Stimulated activated naive CD8-positive, alpha-beta T cell treated with anti-CD3 and anti-CD28 coated beads, Interleukin-15, Interleukin-2, amounts not matched to agents 100 ng/mL and 50 ng/mL, for 24 hours (primary cell): ENCODE results near the gene APBA1.
"Not testable (repeated sequence)": the region's sequence is repeated elsewhere in the genome, so short reads cannot be mapped to it uniquely, and the experiment has no call there.

ENCODE experiments used
- H3K27ac Mint-ChIP-seq: one replicate; pipeline ENCODE4 v1.8.0; 2021; ENCODE audit warnings: mild to moderate bottlenecking, mixed read lengths
- H3K27me3 Mint-ChIP-seq: one replicate; pipeline ENCODE4 v1.8.0; 2021; ENCODE audit warnings: mixed read lengths
- H3K36me3 Mint-ChIP-seq: one replicate; pipeline ENCODE4 v1.8.0; 2021; ENCODE audit warnings: low read depth, mixed read lengths
- H3K4me1 Mint-ChIP-seq: one replicate; pipeline ENCODE4 v1.8.0; 2021; ENCODE audit warnings: low read depth, mixed read lengths
- H3K4me3 Mint-ChIP-seq: one replicate; pipeline ENCODE4 v1.8.0; 2021; ENCODE audit warnings: mild to moderate bottlenecking, mixed read lengths
- H3K9me3 Mint-ChIP-seq: one replicate; pipeline ENCODE4 v1.8.0; 2021; ENCODE audit warnings: mixed read lengths

The APBA1 gene

DNA sequence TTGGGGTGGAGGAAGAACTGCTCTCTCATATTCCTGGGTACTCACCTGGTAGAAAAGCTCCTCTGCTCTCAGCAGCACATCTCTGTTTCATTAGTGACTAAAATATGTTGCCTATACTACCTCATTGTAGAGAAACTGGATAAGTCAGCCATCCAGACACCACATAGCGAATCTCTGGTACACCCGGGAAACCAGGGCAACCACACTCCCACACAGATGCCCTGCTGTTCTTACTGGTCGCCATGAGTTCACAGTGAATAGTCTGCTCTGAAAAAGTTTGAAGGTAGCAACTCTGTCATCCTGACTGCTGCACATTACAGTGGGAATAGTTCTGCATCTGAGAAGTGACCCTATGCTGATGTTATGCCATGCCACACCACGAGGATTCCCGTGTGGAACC is 212.2 kb downstream of the APBA1 start:
- Mint-ChIP-seq H3K9me3 (no peaks in the 10 kb centered on the region), H3K27ac (no peak overlapping the region), H3K36me3 (no peaks in the 10 kb centered on the region), H3K4me3 (no peak overlapping the region), H3K27me3 (no peaks in the 10 kb centered on the region), H3K4me1 (no peaks in the 10 kb centered on the region)

DNA sequence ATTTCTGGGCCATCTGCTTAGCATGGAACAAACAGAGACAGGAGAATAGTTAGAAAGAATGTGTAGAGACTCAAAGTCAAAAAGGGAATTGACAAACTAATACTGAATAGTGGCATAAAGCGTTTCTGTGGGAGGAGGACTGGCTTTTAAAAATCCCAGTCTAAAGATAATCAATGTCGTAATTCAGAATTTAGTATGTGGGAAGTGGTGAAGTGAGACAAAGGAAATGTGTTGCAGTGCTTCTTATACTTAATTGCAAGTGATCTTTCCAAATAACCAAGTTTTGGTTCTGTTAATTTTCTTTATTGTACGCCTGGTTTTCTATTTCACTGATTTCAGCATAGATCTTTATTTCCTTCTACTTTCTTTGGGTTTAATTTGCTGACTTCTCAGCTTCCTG is 214.0 kb downstream of the APBA1 start:
- H3K27me3 Mint-ChIP-seq, result no peaks in the 10 kb centered on the region
- H3K4me1 Mint-ChIP-seq, result no peaks in the 10 kb centered on the region
- H3K36me3 Mint-ChIP-seq, result no peaks in the 10 kb centered on the region
- no peak overlapping the region for H3K4me3 Mint-ChIP-seq
- no peaks in the 10 kb centered on the region for H3K9me3 Mint-ChIP-seq
- H3K27ac Mint-ChIP-seq, result no peak overlapping the region

DNA sequence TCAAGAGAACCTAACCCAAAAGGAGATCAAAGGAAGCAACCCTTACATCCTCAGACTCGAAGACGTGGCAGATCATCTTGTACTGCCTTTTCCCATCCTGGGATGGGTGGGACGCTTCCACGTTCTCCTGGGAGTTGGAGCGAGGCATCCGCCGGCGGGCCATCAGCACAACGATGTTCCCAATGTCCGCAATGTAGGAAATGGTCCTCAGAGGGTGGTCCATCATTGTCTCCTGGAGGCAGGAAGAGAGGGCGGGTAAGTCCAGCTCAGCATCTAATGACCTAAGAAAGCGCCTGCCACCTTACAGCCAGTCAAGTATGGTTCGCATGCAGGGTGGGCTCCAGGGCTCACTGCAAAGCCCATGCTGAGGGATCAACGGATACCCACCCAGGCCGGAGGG is 216.0 kb downstream of the APBA1 start:
- H3K27ac Mint-ChIP-seq, result no peak overlapping the region
- no peak overlapping the region for H3K4me3 Mint-ChIP-seq

DNA sequence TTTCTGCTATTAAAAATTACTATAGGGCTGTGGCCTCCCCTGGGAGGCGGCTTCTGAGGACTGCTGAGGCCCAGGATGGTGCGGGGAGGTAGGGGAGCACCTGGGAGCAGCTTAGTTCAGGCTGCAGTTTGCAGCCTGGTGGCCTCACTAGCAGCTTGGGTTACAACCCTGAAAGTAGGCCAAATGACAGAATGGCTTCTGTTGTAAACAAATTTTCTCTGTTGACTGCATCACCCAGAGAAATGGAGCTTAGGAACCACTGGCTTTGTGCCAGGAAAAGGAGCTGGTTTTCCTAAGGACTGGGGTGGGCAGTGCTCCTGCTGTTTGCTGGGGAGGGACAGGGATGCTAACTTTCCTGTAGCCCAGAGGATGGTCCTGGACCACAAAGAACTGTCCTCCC is 216.9 kb downstream of the APBA1 start:
- Mint-ChIP-seq H3K36me3 (no peaks in the 10 kb centered on the region), H3K4me1 (no peaks in the 10 kb centered on the region), H3K27me3 (no peaks in the 10 kb centered on the region), H3K27ac (no peak overlapping the region), H3K4me3 (no peak overlapping the region), H3K9me3 (no peaks in the 10 kb centered on the region)

More for the DNA sequence above, 216.0 kb downstream of the APBA1 start:
- no peaks in the 10 kb centered on the region for H3K9me3 Mint-ChIP-seq
- no peaks in the 10 kb centered on the region for H3K4me1 Mint-ChIP-seq
- no peaks in the 10 kb centered on the region for H3K36me3 Mint-ChIP-seq
- no peaks in the 10 kb centered on the region for H3K27me3 Mint-ChIP-seq

DNA sequence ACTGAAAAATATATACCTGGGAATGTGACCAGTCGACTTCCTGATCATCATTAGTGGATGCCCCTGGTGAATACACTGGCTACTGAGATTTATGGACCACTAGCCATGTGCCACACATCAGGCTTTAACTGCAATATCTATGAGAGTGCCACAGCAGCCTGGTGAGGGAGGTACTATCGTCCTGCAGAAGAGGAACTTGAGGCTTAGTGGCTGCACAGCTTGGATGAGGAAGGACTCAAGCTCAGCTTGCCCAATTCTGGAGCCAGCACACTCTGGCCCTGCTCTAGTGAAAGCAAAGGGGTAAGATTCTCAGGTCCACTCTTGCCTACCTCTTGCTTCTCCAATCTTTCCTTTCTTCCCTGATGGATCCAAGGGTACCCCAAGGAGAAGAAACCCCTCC is 217.8 kb downstream of the APBA1 start:
- Mint-ChIP-seq H3K36me3 (no peaks in the 10 kb centered on the region), H3K27me3 (no peaks in the 10 kb centered on the region), H3K4me1 (no peaks in the 10 kb centered on the region), H3K9me3 (no peaks in the 10 kb centered on the region), H3K27ac (no peak overlapping the region), H3K4me3 (no peak overlapping the region)

DNA sequence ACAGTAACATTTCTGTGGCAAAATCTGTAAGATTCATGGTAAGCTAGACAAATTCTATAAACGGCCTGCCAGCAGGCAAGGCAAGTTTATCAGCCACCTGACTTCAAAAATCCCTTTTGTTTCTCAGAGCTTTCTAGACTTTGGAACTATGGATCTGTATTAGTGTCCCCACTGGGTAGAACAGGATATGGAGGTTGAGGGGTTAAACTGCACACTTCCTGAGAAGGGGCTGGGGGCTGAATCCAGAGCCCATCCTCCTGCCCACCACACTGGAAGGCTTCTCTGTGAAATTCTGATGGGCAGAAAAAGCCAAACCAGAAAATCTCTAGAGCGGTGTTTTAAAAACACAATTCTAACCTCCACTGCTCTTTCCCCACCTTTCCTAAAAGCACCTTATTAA is 218.4 kb downstream of the APBA1 start:
- H3K4me3 Mint-ChIP-seq, result no peak overlapping the region
- no peak overlapping the region for H3K27ac Mint-ChIP-seq
- no peaks in the 10 kb centered on the region for H3K36me3 Mint-ChIP-seq
- no peaks in the 10 kb centered on the region for H3K4me1 Mint-ChIP-seq
- H3K27me3 Mint-ChIP-seq, result no peaks in the 10 kb centered on the region
- no peaks in the 10 kb centered on the region for H3K9me3 Mint-ChIP-seq

DNA sequence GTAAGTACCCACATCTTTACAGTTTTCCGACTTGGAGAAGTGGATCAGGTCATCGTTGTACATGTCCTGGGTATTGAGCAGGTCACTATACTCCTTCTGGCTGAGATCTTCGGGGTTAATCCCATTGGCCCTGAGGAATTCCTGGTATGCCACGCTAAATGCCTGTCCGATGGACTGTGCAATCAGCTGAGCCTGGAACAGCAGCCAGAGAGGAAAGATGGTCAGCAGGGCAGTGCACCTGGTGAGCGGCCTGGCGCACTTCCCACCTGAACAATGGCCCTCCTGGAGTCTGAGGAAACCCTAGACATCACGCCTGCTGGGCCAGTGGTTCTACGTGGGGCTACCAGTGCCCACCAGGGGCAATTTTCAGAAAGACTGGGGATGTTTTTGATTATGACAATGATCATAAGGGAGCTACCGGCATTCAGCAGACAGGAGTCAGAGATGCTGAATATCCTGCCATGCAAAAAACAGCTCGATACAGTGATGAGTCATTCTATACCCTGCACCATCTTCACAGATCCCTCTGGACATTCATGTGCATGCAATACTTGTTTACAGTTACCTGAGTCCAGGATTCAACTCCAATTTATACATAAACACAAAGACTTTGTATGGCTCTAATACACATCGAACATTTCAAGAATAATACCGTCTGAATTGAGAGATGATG is 219.9 kb downstream of the APBA1 start:
- Mint-ChIP-seq H3K27me3 (no peaks in the 10 kb centered on the region), H3K4me3 (no peak overlapping the region), H3K27ac (no peak overlapping the region), H3K9me3 (no peaks in the 10 kb centered on the region), H3K36me3 (no peaks in the 10 kb centered on the region), H3K4me1 (no peaks in the 10 kb centered on the region)

DNA sequence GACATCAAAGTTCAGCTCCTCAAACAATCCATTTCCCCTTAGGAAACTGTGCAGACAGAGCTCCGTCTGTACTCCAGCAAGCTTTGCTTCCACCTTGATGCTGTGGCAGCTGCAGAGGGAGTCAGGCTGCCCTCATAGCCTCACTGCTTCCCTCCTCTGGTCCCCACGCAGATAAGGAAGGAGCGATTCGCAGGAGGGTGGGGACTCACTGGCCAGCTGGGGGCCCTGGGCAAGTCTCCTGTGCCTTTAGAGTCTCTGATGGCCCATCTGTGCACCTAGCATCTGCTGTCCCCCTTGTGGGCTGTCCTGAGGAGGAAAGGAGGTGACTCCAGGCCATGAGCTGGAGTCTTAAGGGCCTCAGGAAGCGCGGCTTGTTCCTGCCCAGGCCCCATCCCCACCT is 225.7 kb downstream of the APBA1 start:
- no peaks in the 10 kb centered on the region for H3K36me3 Mint-ChIP-seq
- H3K27me3 Mint-ChIP-seq, result no peaks in the 10 kb centered on the region
- H3K4me1 Mint-ChIP-seq, result no peaks in the 10 kb centered on the region
- no peak overlapping the region for H3K27ac Mint-ChIP-seq
- no peaks in the 10 kb centered on the region for H3K9me3 Mint-ChIP-seq
- H3K4me3 Mint-ChIP-seq, result no peak overlapping the region

DNA sequence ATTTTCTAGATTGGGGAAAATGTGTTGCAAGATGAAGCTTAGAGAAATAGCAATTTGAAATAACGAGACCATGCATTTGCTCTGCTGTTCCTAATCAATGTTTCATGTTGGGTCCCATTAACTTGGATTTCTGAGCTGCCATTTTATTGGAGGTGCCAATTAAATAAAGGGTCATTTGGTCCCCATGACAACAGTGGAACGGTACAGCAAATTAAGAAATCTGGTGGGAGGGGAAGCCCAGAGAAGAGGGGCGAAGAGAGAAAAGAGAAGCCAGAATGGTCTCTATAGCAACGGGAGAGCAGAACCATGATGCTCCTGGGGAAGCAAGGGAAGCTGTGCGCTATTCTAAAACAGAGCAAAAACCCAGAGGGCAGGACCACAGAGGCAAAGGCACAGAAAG is 226.9 kb downstream of the APBA1 start:
- Mint-ChIP-seq H3K36me3 (no peaks in the 10 kb centered on the region), H3K27me3 (no peaks in the 10 kb centered on the region), H3K27ac (no peak overlapping the region), H3K4me3 (no peak overlapping the region), H3K9me3 (no peaks in the 10 kb centered on the region), H3K4me1 (no peaks in the 10 kb centered on the region)

DNA sequence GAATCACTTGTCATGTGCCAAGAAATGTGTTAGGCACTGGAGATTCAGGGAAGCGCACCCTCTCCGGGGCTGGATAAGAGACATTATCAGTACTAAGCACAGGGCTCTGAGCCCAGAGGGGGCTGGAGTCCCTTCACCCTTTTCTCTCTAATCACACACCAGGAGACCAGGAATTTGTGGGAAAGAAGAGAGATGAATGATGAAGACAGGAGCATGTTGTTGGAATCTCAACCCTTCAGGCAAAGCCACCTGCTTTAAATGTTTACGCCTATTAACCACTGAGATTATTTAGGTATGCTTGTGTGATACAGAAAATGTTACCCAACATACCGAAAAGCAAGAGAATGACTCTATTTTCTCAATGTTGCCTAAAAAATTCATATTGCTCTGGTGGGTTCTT is 227.4 kb downstream of the APBA1 start:
- Mint-ChIP-seq H3K27me3 (no peaks in the 10 kb centered on the region), H3K27ac (no peak overlapping the region), H3K36me3 (no peaks in the 10 kb centered on the region), H3K9me3 (no peaks in the 10 kb centered on the region), H3K4me1 (peaks cover 2% of the 10 kb centered on the region), H3K4me3 (no peak overlapping the region)

DNA sequence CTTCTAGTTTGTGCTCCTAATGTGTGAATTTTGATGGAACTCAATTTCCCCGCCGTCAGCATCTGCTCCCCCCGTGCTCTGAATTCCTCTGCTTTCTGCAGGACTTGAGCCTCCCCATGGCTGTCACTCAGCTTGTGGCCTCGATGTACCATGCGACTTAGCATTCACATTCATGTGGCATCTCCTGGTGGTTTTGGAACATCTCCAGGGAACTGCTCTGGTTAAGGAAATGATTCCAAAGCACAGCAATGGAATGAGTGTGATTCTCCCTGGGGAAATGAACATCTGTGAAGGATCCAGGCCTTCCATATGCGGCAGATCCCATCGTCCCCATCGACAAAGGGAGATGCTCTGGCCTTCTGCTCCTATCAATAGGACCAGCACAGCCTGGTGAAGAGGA is 228.2 kb downstream of the APBA1 start:
- H3K27me3 Mint-ChIP-seq, result no peaks in the 10 kb centered on the region
- H3K9me3 Mint-ChIP-seq, result no peaks in the 10 kb centered on the region
- no peak overlapping the region for H3K27ac Mint-ChIP-seq
- no peaks in the 10 kb centered on the region for H3K36me3 Mint-ChIP-seq
- H3K4me3 Mint-ChIP-seq, result no peak overlapping the region
- peaks cover 7% of the 10 kb centered on the region for H3K4me1 Mint-ChIP-seq

DNA sequence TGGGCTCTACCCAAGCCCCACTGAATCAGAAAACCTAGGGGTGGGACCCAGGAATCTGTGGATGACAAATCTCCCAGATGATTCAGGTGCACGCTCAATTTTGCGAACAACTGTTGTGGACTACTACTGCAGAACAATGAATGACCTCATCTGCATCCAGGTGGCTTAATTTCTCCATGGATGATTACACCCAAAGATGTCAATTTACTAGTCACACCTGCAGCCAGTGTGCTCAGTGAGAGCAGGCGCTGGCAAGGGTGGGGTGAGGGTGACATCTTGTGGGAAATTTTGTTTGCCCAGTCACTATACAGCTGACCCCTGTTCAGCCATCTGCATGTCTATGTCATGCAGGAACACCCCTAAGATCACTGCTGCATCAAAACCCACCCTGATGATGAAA is 229.0 kb downstream of the APBA1 start:
- H3K9me3 Mint-ChIP-seq, result no peaks in the 10 kb centered on the region
- H3K4me1 Mint-ChIP-seq, result peaks cover 7% of the 10 kb centered on the region
- H3K4me3 Mint-ChIP-seq, result no peak overlapping the region
- H3K27ac Mint-ChIP-seq, result no peak overlapping the region
- no peaks in the 10 kb centered on the region for H3K36me3 Mint-ChIP-seq
- H3K27me3 Mint-ChIP-seq, result no peaks in the 10 kb centered on the region

DNA sequence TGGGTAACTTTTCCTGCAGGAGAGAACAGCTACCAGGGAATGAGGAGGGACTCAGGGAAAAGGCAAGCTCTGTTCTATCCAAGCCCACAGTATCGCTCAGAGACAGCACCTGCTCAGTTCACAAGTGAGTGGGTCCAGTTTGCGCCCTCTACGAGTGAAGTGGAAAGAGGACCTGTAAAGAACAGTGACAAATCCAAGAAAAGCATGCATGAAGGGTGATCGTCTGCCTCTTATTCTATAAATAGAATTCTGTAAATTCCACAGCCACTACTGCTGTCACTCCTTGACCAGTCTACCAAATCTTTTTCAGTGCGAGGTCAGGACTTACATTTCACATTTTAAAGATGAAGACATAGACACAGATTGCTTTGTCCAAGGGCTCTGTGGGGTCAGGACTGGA is 229.7 kb downstream of the APBA1 start:
- H3K27ac Mint-ChIP-seq, result no peak overlapping the region
- H3K4me3 Mint-ChIP-seq, result no peak overlapping the region
- H3K27me3 Mint-ChIP-seq, result no peaks in the 10 kb centered on the region
- no peaks in the 10 kb centered on the region for H3K9me3 Mint-ChIP-seq
- H3K4me1 Mint-ChIP-seq, result peaks cover 7% of the 10 kb centered on the region
- H3K36me3 Mint-ChIP-seq, result no peaks in the 10 kb centered on the region

DNA sequence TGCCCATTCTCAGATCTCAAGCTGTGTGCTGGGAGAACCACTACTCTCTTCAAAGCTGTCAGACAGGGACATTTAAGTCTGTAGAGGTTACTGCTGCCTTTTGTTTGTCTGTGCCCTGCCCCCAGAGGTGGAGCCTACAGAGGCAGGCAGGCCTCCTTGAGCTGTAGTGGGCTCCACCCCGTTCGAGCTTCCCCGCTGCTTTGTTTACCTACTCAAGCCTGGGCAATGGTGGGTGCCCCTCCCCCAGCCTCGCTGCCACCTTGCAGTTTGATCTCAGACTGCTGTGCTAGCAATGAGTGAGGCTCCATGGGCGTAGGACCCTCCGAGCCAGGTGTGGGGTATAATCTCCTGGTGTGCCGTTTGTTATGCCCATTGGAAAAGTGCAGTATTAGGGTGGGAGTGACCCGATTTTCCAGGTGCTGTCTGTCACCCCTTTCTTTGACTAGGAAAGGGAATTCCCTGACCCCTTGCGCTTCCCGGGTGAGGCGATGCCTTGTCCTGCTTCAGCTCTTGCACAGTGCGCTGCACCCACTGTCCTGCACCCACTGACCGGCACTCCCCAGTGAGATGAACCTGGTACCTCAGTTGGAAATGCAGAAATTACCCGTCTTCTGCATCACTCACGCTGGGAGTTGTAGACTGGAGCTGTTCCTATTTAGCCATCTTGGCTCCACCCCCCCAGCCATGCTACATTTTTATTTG is 231.8 kb downstream of the APBA1 start:
- H3K4me3 Mint-ChIP-seq, result not testable (repeated sequence)

DNA sequence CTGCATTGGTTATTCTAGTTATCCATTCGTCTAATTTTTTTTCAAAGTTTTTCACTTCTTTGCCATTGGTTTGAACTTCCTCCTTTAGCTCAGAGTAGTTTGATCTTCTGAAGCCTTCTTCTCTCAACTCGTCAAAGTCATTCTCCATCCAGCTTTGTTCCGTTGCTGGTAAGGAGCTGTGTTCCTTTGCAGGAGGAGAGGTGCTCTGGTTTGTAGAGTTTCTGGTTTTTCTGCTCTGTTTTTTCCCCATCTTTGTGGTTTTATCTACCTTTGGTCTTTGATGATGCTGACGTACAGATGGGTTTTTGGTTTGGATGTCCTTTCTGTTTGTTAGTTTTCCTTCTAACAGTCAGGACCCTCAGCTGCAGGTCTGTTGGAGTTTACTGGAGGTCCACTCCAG is 232.5 kb downstream of the APBA1 start:
- H3K4me3 Mint-ChIP-seq, H3K4me1 Mint-ChIP-seq, H3K27ac Mint-ChIP-seq, H3K9me3 Mint-ChIP-seq, H3K27me3 Mint-ChIP-seq, H3K36me3 Mint-ChIP-seq: not testable (repeated sequence)

More for the DNA sequence above, 231.8 kb downstream of the APBA1 start:
- not testable (repeated sequence) for H3K4me1 Mint-ChIP-seq, H3K27me3 Mint-ChIP-seq, H3K36me3 Mint-ChIP-seq, H3K9me3 Mint-ChIP-seq, H3K27ac Mint-ChIP-seq

DNA sequence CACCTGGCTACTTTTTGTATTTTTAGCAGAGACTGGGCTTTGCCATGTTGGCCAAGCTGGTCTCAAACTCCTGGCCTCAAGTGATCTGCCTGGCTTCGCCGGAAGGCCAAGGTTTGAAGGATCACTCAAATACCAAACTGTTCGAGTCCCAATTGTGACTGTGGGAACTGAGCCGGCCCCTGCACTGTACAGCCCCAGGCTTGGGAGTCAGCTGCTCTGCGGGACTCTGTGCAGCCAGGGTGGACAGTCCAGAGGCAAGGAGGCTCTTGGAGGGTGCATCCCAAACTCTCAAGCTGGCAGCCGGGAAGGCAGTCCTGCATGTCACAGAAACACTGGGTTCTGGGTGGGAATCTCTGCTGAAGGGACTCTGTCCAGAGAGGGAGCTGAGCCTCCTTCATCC is 238.2 kb downstream of the APBA1 start:
- no peaks in the 10 kb centered on the region for H3K9me3 Mint-ChIP-seq
- no peaks in the 10 kb centered on the region for H3K27me3 Mint-ChIP-seq

More for the DNA sequence above, 238.2 kb downstream of the APBA1 start:
- H3K27ac Mint-ChIP-seq, result no peak overlapping the region
- H3K36me3 Mint-ChIP-seq, result no peaks in the 10 kb centered on the region
- no peaks in the 10 kb centered on the region for H3K4me1 Mint-ChIP-seq
- H3K4me3 Mint-ChIP-seq, result no peak overlapping the region
